ENCODE results near the gene FGF12. TPM values are rescaled to one million over a fixed set of nuclear protein-coding genes. Genes with fewer than 3 reads are reported as not detected.

FGF12 gene
- total and polyA plus RNA-seq, 2 of the 13 experiments (the other 11 are each of a cell fraction or from before 2014, with no cell fraction given): 0.07 TPM; not detected in 1

DNA sequence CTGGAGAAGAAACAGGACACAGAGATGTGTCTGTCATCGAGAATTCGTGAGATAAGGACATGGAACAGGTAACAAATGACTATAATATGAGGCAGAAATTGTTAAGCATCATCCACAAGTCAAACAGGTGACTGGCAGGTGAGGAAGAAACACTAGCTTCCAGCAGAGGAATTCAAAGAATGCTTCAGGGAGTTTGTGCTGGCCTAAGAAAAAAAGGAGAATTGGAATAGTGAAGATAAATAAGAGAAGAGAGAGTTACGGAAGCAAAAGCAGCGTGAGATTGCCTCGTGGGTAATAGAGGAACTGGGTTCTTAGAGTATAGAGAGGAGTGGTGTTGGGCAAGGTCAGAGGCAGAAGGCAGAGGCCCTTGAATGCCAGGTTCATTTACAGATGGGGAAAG, 22.9 kb upstream of the FGF12 start:
- H3K4me3 ChIP-seq (replicated peaks in 1 of 3; ENCODE audit: insufficient read depth in 1 of 3, low read depth in 2 of 3, low read length in 3 of 3): no peak overlapping the region
- BruUV-seq (replicated peaks): no TSS peak
- ATAC-seq (no peak), FAIRE-seq (no peak), DNase-seq (ENCODE audit: low spot score) (no peak)
- no peaks in the 10 kb centered on the region for H3K36me3 ChIP-seq (replicated peaks in 1 of 2; ENCODE audit: control insufficient read depth in 1 of 2, insufficient read depth in 2 of 2, low read length in 2 of 2)
- H3K4me1 ChIP-seq (ENCODE audit: insufficient read depth, low read length): no peaks in the 10 kb centered on the region
- no peak overlapping the region for H3K27ac ChIP-seq (ENCODE audit: extremely low read length, insufficient read depth, low read length)
- no peaks in the 10 kb centered on the region for H4K20me1 ChIP-seq (ENCODE audit: insufficient read depth, low read length)
- no peak overlapping the region for H3K4me2 ChIP-seq (ENCODE audit: low read depth, low read length)
- TF ChIP-seq ZNF629 (CRISPR knock-in tag; conservative IDR thresholded peaks at IDR 0.05) (no peak), ZSCAN30 (CRISPR knock-in tag; IDR thresholded peaks at IDR 0.05) (no peak), KAT7 (CRISPR knock-in tag; IDR thresholded peaks at IDR 0.05; ENCODE audit: borderline replicate concordance) (no peak), MIER3 (CRISPR knock-in tag; IDR thresholded peaks at IDR 0.05; ENCODE audit: borderline replicate concordance) (no peak), SNAI1 (CRISPR knock-in tag; IDR thresholded peaks at IDR 0.05; ENCODE audit: borderline replicate concordance) (no peak), DZIP1 (CRISPR knock-in tag; IDR thresholded peaks at IDR 0.05) (no peak), REXO4 (CRISPR knock-in tag; IDR thresholded peaks at IDR 0.05; ENCODE audit: borderline replicate concordance) (no peak), KDM6A (CRISPR knock-in tag; IDR thresholded peaks at IDR 0.05; ENCODE audit: low read depth) (no peak), RXRA (CRISPR knock-in tag; IDR thresholded peaks at IDR 0.05) (no peak), PCBP2 (optimal IDR thresholded peaks at IDR 0.05; ENCODE audit: low read depth, low read length, poor library complexity, severe bottlenecking) (no peak), JUNB (CRISPR knock-in tag; IDR thresholded peaks at IDR 0.05; ENCODE audit: borderline replicate concordance) (no peak), ZNF777 (CRISPR knock-in tag; IDR thresholded peaks at IDR 0.05) (no peak), NAIF1 (CRISPR knock-in tag; IDR thresholded peaks at IDR 0.05; ENCODE audit: borderline replicate concordance) (no peak)
- TF ChIP-seq, protein P1, sequence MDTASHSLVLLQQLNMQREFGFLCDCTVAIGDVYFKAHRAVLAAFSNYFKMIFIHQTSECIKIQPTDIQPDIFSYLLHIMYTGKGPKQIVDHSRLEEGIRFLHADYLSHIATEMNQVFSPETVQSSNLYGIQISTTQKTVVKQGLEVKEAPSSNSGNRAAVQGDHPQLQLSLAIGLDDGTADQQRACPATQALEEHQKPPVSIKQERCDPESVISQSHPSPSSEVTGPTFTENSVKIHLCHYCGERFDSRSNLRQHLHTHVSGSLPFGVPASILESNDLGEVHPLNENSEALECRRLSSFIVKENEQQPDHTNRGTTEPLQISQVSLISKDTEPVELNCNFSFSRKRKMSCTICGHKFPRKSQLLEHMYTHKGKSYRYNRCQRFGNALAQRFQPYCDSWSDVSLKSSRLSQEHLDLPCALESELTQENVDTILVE (CRISPR knock-in tag; IDR thresholded peaks at IDR 0.05): no peak
- TF ChIP-seq, protein P2, sequence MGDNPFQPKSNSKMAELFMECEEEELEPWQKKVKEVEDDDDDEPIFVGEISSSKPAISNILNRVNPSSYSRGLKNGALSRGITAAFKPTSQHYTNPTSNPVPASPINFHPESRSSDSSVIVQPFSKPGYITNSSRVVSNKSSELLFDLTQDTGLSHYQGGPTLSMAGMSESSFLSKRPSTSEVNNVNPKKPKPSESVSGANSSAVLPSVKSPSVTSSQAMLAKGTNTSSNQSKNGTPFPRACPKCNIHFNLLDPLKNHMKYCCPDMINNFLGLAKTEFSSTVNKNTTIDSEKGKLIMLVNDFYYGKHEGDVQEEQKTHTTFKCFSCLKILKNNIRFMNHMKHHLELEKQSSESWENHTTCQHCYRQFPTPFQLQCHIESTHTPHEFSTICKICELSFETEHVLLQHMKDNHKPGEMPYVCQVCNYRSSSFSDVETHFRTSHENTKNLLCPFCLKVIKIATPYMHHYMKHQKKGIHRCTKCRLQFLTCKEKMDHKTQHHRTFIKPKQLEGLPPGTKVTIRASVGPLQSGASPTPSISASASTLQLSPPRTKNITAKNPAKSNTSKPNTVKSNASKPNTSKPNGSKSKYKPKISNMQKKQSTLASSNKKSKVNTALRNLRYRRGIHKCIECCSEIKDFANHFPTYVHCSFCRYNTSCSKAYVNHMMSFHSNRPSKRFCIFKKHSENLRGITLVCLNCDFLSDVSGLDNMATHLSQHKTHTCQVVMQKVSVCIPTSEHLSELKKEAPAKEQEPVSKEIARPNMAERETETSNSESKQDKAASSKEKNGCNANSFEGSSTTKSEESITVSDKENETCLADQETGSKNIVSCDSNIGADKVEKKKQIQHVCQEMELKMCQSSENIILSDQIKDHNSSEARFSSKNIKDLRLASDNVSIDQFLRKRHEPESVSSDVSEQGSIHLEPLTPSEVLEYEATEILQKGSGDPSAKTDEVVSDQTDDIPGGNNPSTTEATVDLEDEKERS (CRISPR knock-in tag; IDR thresholded peaks at IDR 0.05): no peak
- intact Hi-C loops (cut with micrococcal nuclease; ENCODE audit: unreplicated experiment) (no loop called here), in situ Hi-C loops (cut with HindIII; ENCODE audit: extremely low pct_ligation_motif_present, low pct_unique_long_range_greater_than_20kb) (no loop called here)
- H3K27me3 ChIP-seq (ENCODE audit: control insufficient read depth in 1 of 2, insufficient read depth in 2 of 2, low read length in 2 of 2): no peaks in the 10 kb centered on the region
- H3K9me3 ChIP-seq (ENCODE audit: low read length): no peaks in the 10 kb centered on the region
- 5% methylated on average over 5 of the region's 5 CpGs for WGBS (ENCODE audit: low lambda C conversion rate)
- H3K79me2 ChIP-seq (ENCODE audit: insufficient read depth, low read length): no peaks in the 10 kb centered on the region
- no peak overlapping the region for H2AFZ ChIP-seq (ENCODE audit: low read length)
- ChIA-PET CTCF (ENCODE audit: low intra/inter-chr PET ratio, low total read pairs) (no interaction called here), POLR2A (no interaction called here)
- H3K9ac ChIP-seq (ENCODE audit: insufficient read depth, low read depth, low read length): no peak overlapping the region

All from HepG2 (cell line).